SK-N-SH (cell line): ENCODE results near the gene FAM24A. TPM values are rescaled to one million over a fixed set of nuclear protein-coding genes. Genes with fewer than 3 reads are reported as not detected.

Experiments
- CTCF ChIA-PET: fragments of 300-600, 350-600 bp; formaldehyde crosslinking; extraction: SDS; loops from one replicate; lab custom pipeline; 2021; lab: Yijun Ruan, JAX
- POLR2A ChIA-PET: fragments of 350-600 bp; sonication (Branson Sonifier 250); formaldehyde crosslinking; extraction: SDS; loops from one replicate; lab custom pipeline; 2020; ENCODE audit warnings: antibody characterized with exemption, inconsistent platforms; lab: Yijun Ruan, JAX
- DNase-seq: peaks from one replicate; pipeline ENCODE4 v3.0.0; 2012
- H2AFZ ChIP-seq: fragments of 200-600 bp; sonication (generic); 2 replicates; pipeline ENCODE4 v1.8.1; 2016; ENCODE audit warnings: antibody characterized with exemption, mild to moderate bottlenecking, low read depth
- H3F3A ChIP-seq: fragments of 200-600 bp; sonication (generic); replicated peaks from 2 replicates; pipeline ENCODE3; 2016; ENCODE audit warnings: antibody characterized with exemption, mild to moderate bottlenecking; ENCODE audit not compliant: insufficient read depth
- H3K27ac ChIP-seq, 2 experiments: fragments of 200-500 bp in 1 of 2; fragments of 200-600 bp in 1 of 2; sonication (Bioruptor generic) in 1 of 2; sonication (generic), shearing (Covaris generic) in 1 of 2; 2 replicates each; pipeline versions ENCODE4 v1.5.1 to v1.6.1; 2014 to 2016; ENCODE audit warnings: low read depth in 2 of 2, inconsistent platforms in 1 of 2, low read length in 1 of 2, mild to moderate bottlenecking in 1 of 2, mixed read lengths in 1 of 2
- H3K27me3 ChIP-seq: fragments of 200-600 bp; sonication (generic), shearing (Covaris generic); 2 replicates; pipeline ENCODE4 v1.6.1; 2016; ENCODE audit warnings: mixed run types; ENCODE audit not compliant: insufficient read depth
- H3K36me3 ChIP-seq, 2 experiments: fragments of 200-500 bp in 1 of 2; fragments of 200-600 bp in 1 of 2; sonication (Bioruptor generic) in 1 of 2; sonication (generic) in 1 of 2; replicated peaks in 1 of 2; 2 replicates each; pipeline versions ENCODE3 to v1.5.1; 2014 to 2016; ENCODE audit warnings: low read length in 1 of 2, mild to moderate bottlenecking in 1 of 2; ENCODE audit not compliant: insufficient read depth in 2 of 2, control insufficient read depth in 1 of 2
- H3K4me1 ChIP-seq, 2 experiments: fragments of 200-500 bp in 1 of 2; fragments of 200-600 bp in 1 of 2; sonication (Bioruptor generic) in 1 of 2; sonication (generic), shearing (Covaris generic) in 1 of 2; 2 replicates each; pipeline versions ENCODE4 v1.5.1 to v1.6.1; 2014 to 2016; ENCODE audit warnings: low read depth in 1 of 2, low read length in 1 of 2, mixed run types in 1 of 2; ENCODE audit not compliant: insufficient read depth in 2 of 2, control insufficient read depth in 1 of 2
- H3K4me2 ChIP-seq: fragments of 200-600 bp; sonication (generic), shearing (Covaris generic); 2 replicates; pipeline ENCODE4 v1.6.1; 2017; ENCODE audit warnings: mixed run types
- H3K4me3 ChIP-seq, 2 experiments: fragments of 200-500 bp in 1 of 2; fragments of 200-600 bp in 1 of 2; sonication (Bioruptor generic) in 1 of 2; sonication (generic), shearing (Covaris generic) in 1 of 2; 2 replicates each; pipeline versions ENCODE4 v1.5.1 to v1.8.1; 2014 to 2016; ENCODE audit warnings: low read depth in 2 of 2, inconsistent platforms in 1 of 2, low read length in 1 of 2, mild to moderate bottlenecking in 1 of 2, mixed read lengths in 1 of 2, moderate library complexity in 1 of 2
- H3K79me2 ChIP-seq: fragments of 200-600 bp; sonication (generic); 2 replicates; pipeline ENCODE4 v1.8.1; 2017; ENCODE audit warnings: mild to moderate bottlenecking; ENCODE audit not compliant: insufficient read depth
- H3K9ac ChIP-seq: fragments of 200-600 bp; sonication (generic); 2 replicates; pipeline ENCODE4 v1.6.1; 2017; ENCODE audit warnings: mixed run types
- H3K9me2 ChIP-seq: fragments of 200-600 bp; sonication (generic); 2 replicates; pipeline ENCODE4 v1.6.1; 2017; ENCODE audit warnings: mixed run types
- H3K9me3 ChIP-seq: fragments of 200-600 bp; sonication (generic); 2 replicates; pipeline ENCODE4 v1.6.1; 2017; ENCODE audit warnings: mixed run types, mild to moderate bottlenecking, moderate library complexity
- H4K20me1 ChIP-seq: fragments of 200-600 bp; sonication (generic); 2 replicates; pipeline ENCODE4 v1.6.1; 2017; ENCODE audit warnings: mild to moderate bottlenecking, mixed run types; ENCODE audit not compliant: insufficient read depth
- CHD2 ChIP-seq: fragments of 150-350 bp; IDR thresholded peaks from 2 replicates; pipeline ENCODE4 v1.6.1; 2018; ENCODE audit warnings: low read length; ENCODE audit not compliant: partially characterized antibody
- EP300 ChIP-seq, 2 experiments: IDR thresholded peaks; 2 replicates each; pipeline versions ENCODE4 v1.4.0 to v1.6.1; 2012; ENCODE audit warnings: borderline replicate concordance in 1 of 2, low read depth in 1 of 2, low read length in 1 of 2
- FOSL2 ChIP-seq: IDR thresholded peaks from 2 replicates; pipeline ENCODE4 v1.4.0; 2012; ENCODE audit warnings: low read depth, mild to moderate bottlenecking, moderate library complexity, borderline replicate concordance
- GATA2 ChIP-seq: sonication (generic); formaldehyde crosslinking; IDR thresholded peaks from 2 replicates; pipeline ENCODE4 v1.5.0; 2020; ENCODE audit warnings: mild to moderate bottlenecking, missing genetic modification reagents
- IRF3 ChIP-seq: fragments of 150-350 bp; IDR thresholded peaks from 2 replicates; pipeline ENCODE4 v1.6.1; 2016; ENCODE audit warnings: mild to moderate bottlenecking, low read depth, low read length
- MAX ChIP-seq: IDR thresholded peaks from 2 replicates; pipeline ENCODE4 v1.4.0; 2012; ENCODE audit warnings: low read depth
- MXI1 ChIP-seq: IDR thresholded peaks from 2 replicates; pipeline ENCODE4 v1.6.1; 2012; ENCODE audit warnings: mild to moderate bottlenecking, low read depth, low read length, improper control_type of control experiment
- NFIC ChIP-seq: IDR thresholded peaks from 2 replicates; pipeline ENCODE4 v1.4.0; 2012; ENCODE audit warnings: borderline replicate concordance
- NRF1 ChIP-seq: IDR thresholded peaks from 2 replicates; pipeline ENCODE4 v1.6.1; 2012; ENCODE audit warnings: low read depth, mild to moderate bottlenecking, low read length
- RAD21 ChIP-seq: IDR thresholded peaks from 2 replicates; pipeline ENCODE4 v1.6.1; 2012; ENCODE audit warnings: mild to moderate bottlenecking, low read length
- REST ChIP-seq: IDR thresholded peaks from 2 replicates; pipeline ENCODE4 v1.6.1; 2012; ENCODE audit warnings: mild to moderate bottlenecking, low read depth, low read length, moderate library complexity
- RXRA ChIP-seq: IDR thresholded peaks from 2 replicates; pipeline ENCODE4 v1.4.0; 2012; ENCODE audit warnings: low read depth, mild to moderate bottlenecking, borderline replicate concordance
- SIN3A ChIP-seq: IDR thresholded peaks from 2 replicates; pipeline ENCODE4 v1.6.1; 2012; ENCODE audit warnings: low read depth, mild to moderate bottlenecking, low read length, moderate library complexity, borderline replicate concordance
- SMC3 ChIP-seq: IDR thresholded peaks from 2 replicates; pipeline ENCODE4 v1.6.1; 2012; ENCODE audit warnings: low read depth, low read length, improper control_type of control experiment
- USF1 ChIP-seq: IDR thresholded peaks from 2 replicates; pipeline ENCODE4 v1.4.0; 2012; ENCODE audit warnings: low read depth, borderline replicate concordance
- ZBTB33 ChIP-seq: IDR thresholded peaks from 2 replicates; pipeline ENCODE4 v1.4.0; 2012; ENCODE audit warnings: low read depth, borderline replicate concordance
- WGBS: methylation state at CpG from one replicate; pipeline ENCODE4 v1.1.6; 2017; ENCODE audit warnings: low lambda C conversion rate; 5-methylcytosine and 5-hydroxymethylcytosine counted together
- polyA plus RNA-seq, 3 experiments: library from polyadenylated mRNA; depleted of rRNA; stranded (reverse); fragments of >200 nt; gene quantifications; 2 replicates each; pipeline ENCODE4 v1.2.3, GENCODE V29; 2012

Gene FAM24A
- polyA plus RNA-seq, 1 of the 3 experiments (the other 2 are of a cell fraction) = not detected

GRCh38 chr10:122953902-122954730 lies 43.7 kb downstream of the FAM24A start, which contains the start of gene C10orf88 (continued):
- TF ChIP-seq IRF3 (0 out of 2 replicates have a peak, but pooled peaks have one; percentile 11), RXRA (no peak), EP300 (IDR thresholded peaks at IDR 0.05; ENCODE audit: borderline replicate concordance in 1 of 2, low read depth in 1 of 2, low read length in 1 of 2) (no peak), NRF1 (peak; percentile 100), MXI1 (peak; percentile 90), CHD2 (peak; percentile 90), ZBTB33 (no peak), SIN3A (peak; percentile 87; the same call in 1 of the 2 replicates), FOSL2 (no peak), RAD21 (no peak)

- Histone ChIP-seq H3K4me3 (peak overlapping the region; percentile 83 to 93; a peak in 3 of 4 replicates), H4K20me1 (no peaks in the 10 kb centered on the region), H3K9me3 (no peaks in the 10 kb centered on the region), H3K9me2 (no peaks in the 10 kb centered on the region), H3F3A (no peaks in the 10 kb centered on the region), H3K4me1 (peaks cover 0 to 8% of the 10 kb centered on the region in 2 experiments; a peak in 2 of 4 replicates), H3K79me2 (peaks cover 42% of the 10 kb centered on the region), H3K4me2 (peak overlapping the region; percentile 69), H3K36me3 (peaks cover 10% of the 10 kb centered on the region in 2 experiments), H3K9ac (no peak overlapping the region), H2AFZ (peak overlapping the region; percentile 83), H3K27me3 (no peaks in the 10 kb centered on the region), H3K27ac (no peak overlapping the region; a peak in 1 of 4 replicates)
- ChIA-PET CTCF (interaction anchor here (0.7 to 1.7 kb wide), 4 partner anchors 10 to 45 kb away, joined by 3 to 5 read pairs (median 3); partner anchors contain the start of gene PSTK), POLR2A (interaction anchor here (0.9 kb wide), 1 partner anchor 26 kb away, joined by 3 read pairs; the partner anchor contains the start of gene PSTK)
- 74% methylated on average over 12 of the region's 13 CpGs for WGBS
- DNase-seq = no peak
- TF ChIP-seq EP300 (IDR thresholded peaks at IDR 0.05; ENCODE audit: borderline replicate concordance in 1 of 2, low read depth in 1 of 2, low read length in 1 of 2) (no peak), NFIC (no peak), MXI1 (no peak), USF1 (no peak), MAX (no peak), SMC3 (no peak), IRF3 (no peak), GATA2 (CRISPR knock-in tag) (no peak), REST (no peak)
Measured at GRCh38 chr10:122954731-122955050, 44.3 kb downstream of the FAM24A start.
